ENCODE measurements around the gene RGS17.
A peak's percentile ranks its signal among the peaks of the same experiment; 100 is the strongest.
"Not testable (repeated sequence)": the region's sequence is repeated elsewhere in the genome, so short reads cannot be mapped to it uniquely, and the experiment has no call there.

Gene RGS17

GRCh38 chr6:152985300-152985699 lies 145.8 kb downstream of the RGS17 start:
- not testable (repeated sequence) for DNase-seq (ENCODE audit: low spot score)

DNA sequence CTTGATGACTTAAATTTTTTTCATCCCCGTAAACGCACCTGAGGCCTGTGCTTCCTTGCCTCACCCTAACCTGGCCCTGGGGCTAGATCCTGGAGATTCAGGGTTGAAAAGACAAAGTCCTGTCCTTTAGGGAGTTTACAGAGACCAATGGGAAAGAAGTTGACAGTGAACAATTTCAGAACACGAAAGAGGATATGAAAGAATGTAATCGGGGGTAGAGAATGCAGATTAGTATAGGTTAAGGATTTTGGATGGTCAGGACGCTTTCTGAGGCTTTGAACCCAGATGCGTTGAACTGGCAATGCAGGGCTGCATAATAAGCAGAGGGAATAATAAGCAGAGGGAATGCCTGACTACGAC lies 146.6 kb downstream of the RGS17 start:
- DNase-seq (ENCODE audit: low spot score): no peak

GRCh38 chr6:152983637-152984512 lies 147.2 kb downstream of the RGS17 start:
- no peak for DNase-seq (ENCODE audit: low spot score)

- DNase-seq (ENCODE audit: low spot score): peak; percentile 98
Observed at GRCh38 chr6:152982904-152983636, 148.0 kb downstream of the RGS17 start, which contains the start of gene FBXO5. Gene FBXO5, minus strand, starts transcription at chr6:152983041. Its CDS starts 82 bp downstream, at chr6:152982959.

DNA sequence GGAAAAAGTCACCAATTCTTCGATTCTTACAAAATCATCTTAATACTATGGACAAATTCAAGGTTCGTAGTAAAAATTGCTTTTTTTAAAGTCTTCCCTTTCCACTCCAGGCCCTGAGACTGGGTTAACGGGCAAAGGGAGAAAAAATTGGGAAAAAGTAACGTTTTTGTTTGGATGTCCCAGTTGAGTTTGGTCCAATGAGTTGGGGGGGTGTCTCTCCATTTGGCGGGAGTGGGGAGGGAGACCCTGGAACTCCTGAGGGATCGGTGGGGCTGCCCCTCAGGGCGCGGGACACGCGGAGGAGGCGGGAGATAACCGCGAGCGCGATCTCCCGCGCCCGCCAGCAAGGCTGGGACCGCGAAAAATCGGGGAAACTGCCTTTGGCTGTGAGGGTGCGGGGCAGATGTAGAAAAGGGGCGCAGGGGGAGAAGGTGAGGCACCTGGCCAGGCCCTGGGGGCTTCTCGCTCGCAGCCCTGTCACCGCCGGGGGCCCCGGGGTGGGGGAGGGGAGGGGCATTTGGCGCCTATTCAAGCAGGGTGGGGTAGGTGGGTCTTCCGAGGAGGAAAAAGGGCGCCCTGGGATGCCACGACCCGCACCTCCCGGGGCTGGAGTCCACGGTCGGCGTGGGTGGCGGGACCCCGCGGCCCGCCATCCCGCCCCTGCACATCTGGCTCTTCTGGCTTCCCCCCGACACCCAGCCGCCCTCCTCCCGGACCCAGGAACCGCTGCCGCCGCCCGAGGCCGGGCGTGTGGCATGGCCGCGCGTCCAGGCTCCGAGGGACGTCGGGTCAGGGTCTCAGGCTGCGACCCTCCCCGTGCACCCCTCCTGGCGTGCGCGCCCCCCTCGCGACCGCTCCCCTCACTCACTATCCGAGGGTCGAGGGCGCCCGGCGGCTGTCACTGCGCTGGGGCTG lies 148.8 kb downstream of the RGS17 start:
- DNase-seq (ENCODE audit: low spot score): peak; percentile 47

GRCh38 chr6:152981219-152981618 lies 149.9 kb downstream of the RGS17 start:
- no peak for DNase-seq (ENCODE audit: low spot score)

DNA sequence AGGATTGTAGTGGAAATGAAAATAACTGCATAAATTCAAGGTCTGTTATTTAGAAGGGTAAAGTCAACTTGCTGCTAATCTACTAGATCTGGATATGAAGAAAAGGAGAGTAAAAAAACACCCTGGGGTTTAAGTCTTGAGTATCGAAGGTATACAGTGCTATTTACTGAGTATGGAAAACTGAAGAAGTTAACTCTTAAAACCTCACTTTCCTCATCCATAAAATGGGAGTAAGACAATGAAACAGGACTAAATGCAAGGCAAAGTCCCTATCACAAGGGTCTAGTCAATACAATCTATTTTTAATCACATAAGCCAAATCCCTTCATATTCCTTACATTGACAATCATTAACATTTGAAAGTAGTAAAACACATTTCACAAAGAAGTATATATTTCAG lies 150.4 kb downstream of the RGS17 start:
- no peak for DNase-seq (ENCODE audit: low spot score)

DNA sequence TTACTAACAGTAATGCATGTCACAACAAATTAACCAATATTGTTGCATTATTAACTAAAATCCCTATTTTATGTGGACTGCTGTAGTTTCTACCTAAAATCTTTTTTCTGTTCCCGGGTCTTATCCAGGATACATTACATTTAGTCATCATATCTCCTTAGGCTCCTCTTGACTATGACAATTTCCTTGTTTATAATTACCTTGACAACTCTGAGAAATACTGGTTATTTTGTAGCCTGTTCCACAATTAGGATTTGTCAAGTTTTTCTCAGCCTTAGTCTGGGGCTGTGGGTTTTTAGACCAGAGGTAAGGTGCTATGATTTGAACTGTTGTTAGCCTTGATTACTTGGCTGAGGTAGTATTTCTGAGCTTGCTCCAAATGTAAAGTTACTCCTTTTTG lies 152.0 kb downstream of the RGS17 start:
- DNase-seq (ENCODE audit: low spot score): no peak

GRCh38 chr6:152978058-152978457 lies 153.0 kb downstream of the RGS17 start:
- no peak for DNase-seq (ENCODE audit: low spot score)

GRCh38 chr6:152977556-152977955 lies 153.5 kb downstream of the RGS17 start:
- DNase-seq (ENCODE audit: low spot score): no peak

- no peak for DNase-seq (ENCODE audit: low spot score)
Observed at GRCh38 chr6:152976749-152977148, 154.3 kb downstream of the RGS17 start.

DNA sequence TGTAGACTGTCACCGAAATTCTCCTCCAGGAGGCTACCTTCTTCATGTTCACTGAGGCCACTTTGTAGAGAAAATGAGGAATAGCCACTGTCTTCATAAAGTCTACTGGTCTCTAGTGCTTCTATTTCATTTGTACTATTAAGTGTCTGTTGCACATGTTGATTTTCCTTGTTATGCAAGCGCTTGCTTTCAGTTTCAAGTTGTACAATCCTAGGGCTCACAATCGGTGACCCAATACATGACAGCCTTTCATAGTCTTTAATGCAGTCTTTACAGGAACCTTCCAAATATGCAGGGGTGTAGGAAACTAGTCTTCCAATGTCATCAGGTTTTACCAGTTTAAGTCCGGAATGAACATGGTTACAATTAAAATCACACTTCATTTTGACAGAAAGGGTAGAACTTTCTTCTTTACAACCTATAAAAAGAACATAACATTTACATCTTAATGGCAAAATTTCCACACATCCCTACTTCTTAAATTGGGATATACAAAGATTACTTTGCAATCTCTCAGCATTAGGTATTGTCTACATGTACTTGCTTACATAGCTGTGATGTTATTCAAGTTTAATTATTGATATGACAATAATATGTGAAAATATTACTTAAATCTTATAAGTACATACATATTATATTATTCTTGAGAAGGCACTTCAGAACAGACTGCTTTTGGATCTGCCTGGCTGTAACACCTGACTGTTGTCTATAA lies 155.7 kb downstream of the RGS17 start:
- DNase-seq (ENCODE audit: low spot score): no peak

DNA sequence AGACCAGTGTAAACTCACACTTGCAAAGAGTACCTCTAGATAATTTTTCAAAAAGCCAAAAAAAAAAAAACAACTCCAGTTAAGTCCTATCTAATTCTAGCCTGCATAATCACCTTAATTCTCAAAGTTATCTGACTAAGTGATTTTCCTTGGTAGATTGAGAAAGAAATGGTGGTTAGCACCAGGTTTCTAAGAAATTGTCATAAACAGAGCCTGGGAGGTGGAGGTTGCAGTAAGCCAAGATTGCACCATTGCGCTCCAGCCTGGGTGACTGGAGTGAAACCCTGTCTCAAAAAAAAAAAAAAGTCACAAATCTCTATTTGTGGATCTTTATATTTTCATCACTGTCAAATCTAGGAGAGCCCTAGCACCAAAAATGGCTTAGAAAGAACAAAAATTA lies 157.2 kb downstream of the RGS17 start:
- no peak for DNase-seq (ENCODE audit: low spot score)

DNA sequence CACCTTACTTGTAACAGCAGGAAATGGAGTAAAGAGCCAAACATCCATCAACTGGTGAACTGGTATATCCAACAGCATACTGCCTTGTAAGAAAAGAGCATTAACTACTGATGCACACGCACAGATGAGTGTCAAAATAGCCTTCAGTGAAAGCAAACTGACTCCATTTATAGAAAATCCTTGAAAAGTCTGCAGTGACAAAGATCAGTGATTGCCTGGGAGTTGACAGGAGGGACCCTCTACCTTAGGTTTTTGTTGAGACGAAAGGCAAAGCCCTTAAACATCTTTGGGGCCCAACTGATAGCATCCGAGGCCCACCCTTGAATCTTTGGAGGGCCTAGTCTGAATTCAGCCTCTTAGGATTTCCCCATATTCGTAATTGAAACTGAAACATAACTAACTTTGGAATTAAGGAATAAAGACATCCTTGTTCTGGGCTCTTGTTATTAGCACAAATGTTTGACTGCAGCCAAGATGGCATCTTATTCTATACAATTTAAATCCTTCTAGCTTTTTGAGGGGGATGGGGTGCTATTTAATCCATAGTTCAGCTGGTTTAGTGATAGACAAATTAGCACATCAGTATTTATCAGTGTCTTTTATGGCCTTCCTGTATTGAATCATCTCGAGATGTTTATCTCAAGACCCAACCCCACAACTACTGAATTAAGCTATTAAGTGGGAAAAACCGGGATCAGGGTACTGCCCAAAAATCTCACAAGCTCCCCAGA lies 161.2 kb downstream of the RGS17 start:
- DNase-seq (ENCODE audit: low spot score): no peak

DNA sequence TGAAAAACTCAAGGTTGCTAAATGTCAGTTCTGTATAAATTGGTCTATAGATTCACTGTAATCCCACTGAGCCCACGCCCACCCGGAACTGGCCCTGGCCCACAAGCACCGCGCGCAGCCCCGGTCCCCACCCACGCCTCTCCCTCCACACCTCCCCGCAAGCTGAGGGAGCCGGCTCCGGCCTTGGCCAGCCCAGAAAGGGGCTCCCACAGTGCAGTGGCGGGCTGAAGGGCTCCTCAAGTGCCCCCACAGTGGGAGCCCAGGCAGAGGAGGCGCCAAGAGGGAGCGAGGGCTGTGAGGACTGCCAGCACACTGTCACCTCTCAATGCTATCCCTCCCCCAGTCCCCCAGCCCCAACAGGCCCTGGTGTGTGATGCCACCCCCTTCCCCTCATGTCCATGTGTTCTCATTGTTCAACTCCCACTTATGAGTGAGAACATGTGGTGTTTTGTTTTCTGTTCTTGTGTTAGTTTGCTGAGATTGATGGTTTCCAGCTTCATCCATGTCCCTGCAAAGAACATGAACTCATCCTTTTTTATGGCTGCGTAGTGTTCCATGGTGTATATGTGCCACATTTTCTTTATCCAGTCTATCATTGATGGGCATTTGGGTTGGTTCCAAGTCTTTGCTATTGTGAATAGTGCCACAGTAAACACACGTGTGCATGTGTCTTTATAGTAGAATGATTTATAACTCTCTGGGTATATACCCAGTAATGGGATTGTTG lies 164.8 kb downstream of the RGS17 start:
- DNase-seq (ENCODE audit: low spot score): not testable (repeated sequence)

- no peak for DNase-seq (ENCODE audit: low spot score)
Observed at GRCh38 chr6:152959333-152959732, 171.7 kb downstream of the RGS17 start.

DNA sequence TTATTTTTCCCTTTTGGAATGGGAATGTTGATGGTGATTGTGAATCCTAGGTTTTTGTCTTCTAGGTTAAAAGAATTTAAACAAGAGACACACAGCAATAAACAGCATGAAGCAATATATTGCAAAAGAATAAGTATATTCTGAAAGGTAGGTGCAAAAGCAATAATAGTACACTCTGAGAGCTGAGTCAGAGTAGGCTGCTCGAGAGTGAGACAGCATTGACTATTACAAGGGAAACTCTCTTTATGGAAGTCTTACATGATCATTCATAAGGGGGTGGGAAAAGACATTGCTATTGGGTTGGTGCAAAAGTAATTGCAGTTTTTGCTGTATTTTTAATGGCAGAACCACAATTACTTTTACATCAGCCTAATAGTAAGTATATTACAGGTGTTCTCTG lies 173.3 kb downstream of the RGS17 start:
- DNase-seq (ENCODE audit: low spot score): no peak

Measured in SK-N-DZ (cell line).